RWPE2 (cell line): ENCODE results near the gene DNAJC18.
"Not testable (repeated sequence)": the region's sequence is repeated elsewhere in the genome, so short reads cannot be mapped to it uniquely, and the experiment has no call there.

Experiments used
- ATAC-seq: fragments of 200-7000 bp; cut with Tn5 transposase; 3 replicates; pipeline ENCODE4 v1.9.1; 2021; ENCODE audit warnings: low read depth
- DNase-seq: peaks from one replicate; pipeline ENCODE4 v3.0.0-alpha.2; 2020; ENCODE audit warnings: low spot score
- H3K27ac ChIP-seq: fragments of 450-650 bp; 2 replicates; pipeline ENCODE4 v1.5.1; 2017; ENCODE audit warnings: mild to moderate bottlenecking; ENCODE audit not compliant: poor library complexity, severe bottlenecking
- H3K27me3 ChIP-seq: fragments of 250-450 bp; sonication (Bioruptor Pico); 2 replicates; pipeline ENCODE4 v1.5.1; 2021; ENCODE audit warnings: mild to moderate bottlenecking, moderate library complexity; ENCODE audit not compliant: insufficient read depth, poor library complexity, severe bottlenecking
- H3K36me3 ChIP-seq: fragments of 250-450 bp; sonication (Bioruptor Pico); 2 replicates; pipeline ENCODE4 v1.5.1; 2020; ENCODE audit warnings: low read depth, mild to moderate bottlenecking, moderate library complexity
- H3K4me1 ChIP-seq: fragments of 250-450 bp; sonication (Bioruptor Pico); 2 replicates; pipeline ENCODE4 v1.5.1; 2021; ENCODE audit warnings: mild to moderate bottlenecking, moderate library complexity; ENCODE audit not compliant: insufficient read depth, poor library complexity, severe bottlenecking
- H3K4me3 ChIP-seq: fragments of 250-450 bp; sonication (Bioruptor Pico); 2 replicates; pipeline ENCODE4 v1.5.1; 2021; ENCODE audit warnings: mild to moderate bottlenecking, moderate library complexity; ENCODE audit not compliant: severe bottlenecking
- H3K9me3 ChIP-seq: fragments of 250-450 bp; sonication (Bioruptor Pico); 2 replicates; pipeline ENCODE4 v1.5.1; 2021; ENCODE audit warnings: mild to moderate bottlenecking, moderate library complexity; ENCODE audit not compliant: severe bottlenecking
- TF ChIP-seq, protein P1 (sequence below): fragments of 450-650 bp; IDR thresholded peaks from one replicate; pipeline ENCODE4 v1.5.1; 2017; ENCODE audit warnings: mild to moderate bottlenecking, moderate library complexity; ENCODE audit not compliant: poor library complexity, severe bottlenecking

The DNAJC18 gene

DNA sequence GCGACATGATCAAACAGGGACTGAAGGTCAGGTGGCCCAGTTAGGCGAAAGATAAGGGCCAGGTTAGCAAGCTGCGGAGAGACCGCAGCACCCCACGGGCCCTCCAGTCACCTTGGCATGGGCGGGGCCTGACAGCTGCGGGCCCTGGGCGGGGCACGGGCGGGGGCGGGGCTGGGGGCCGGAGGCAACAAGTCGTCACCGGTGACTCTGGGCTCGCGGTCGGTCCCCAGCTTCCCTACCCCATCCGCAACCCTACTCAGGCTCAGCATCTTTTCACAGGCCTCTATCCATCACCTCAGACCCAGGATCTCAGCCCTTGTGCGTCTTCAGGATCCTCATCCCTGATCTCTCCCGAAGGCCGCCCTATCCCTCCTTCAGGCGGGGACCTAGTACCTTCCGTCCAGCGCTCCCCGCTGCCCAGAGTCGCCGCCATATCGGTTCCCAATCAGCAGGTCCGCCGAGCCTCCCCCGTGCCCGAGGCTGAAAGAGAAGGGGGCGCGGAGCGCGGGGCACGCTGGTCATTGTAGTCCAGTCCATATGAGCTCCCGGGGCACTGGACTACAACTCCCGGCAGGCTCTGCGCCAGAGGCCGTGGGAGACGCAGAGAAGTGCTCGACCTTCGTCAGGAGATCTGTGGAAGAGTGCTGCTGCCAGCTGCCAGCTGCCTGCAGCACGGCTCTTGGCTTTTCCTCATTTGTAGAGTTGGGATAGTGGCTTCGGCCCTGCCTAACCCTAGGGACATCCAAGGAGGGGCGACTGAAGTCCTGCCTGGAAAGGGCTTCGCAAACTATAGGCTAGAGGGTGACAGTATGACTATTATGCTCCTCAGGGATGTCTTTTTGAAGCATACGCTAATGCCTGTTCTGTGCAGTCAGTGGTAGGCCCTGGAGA lies at the start of gene DNAJC18:
Gene DNAJC18, minus strand, starts transcription at position 513 of the 891 bp plus-strand sequence. Its CDS starts 80 bp downstream, at position 433.
- H3K4me1 ChIP-seq = peaks cover 11% of the 10 kb centered on the region
- H3K36me3 ChIP-seq = peaks cover 4% of the 10 kb centered on the region; the same call in 1 of the 2 replicates
- TF ChIP-seq, protein P1, sequence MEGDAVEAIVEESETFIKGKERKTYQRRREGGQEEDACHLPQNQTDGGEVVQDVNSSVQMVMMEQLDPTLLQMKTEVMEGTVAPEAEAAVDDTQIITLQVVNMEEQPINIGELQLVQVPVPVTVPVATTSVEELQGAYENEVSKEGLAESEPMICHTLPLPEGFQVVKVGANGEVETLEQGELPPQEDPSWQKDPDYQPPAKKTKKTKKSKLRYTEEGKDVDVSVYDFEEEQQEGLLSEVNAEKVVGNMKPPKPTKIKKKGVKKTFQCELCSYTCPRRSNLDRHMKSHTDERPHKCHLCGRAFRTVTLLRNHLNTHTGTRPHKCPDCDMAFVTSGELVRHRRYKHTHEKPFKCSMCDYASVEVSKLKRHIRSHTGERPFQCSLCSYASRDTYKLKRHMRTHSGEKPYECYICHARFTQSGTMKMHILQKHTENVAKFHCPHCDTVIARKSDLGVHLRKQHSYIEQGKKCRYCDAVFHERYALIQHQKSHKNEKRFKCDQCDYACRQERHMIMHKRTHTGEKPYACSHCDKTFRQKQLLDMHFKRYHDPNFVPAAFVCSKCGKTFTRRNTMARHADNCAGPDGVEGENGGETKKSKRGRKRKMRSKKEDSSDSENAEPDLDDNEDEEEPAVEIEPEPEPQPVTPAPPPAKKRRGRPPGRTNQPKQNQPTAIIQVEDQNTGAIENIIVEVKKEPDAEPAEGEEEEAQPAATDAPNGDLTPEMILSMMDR = no peak
- H3K9me3 ChIP-seq = no peaks in the 10 kb centered on the region
- H3K27ac ChIP-seq = peak within 1 kb of the TSS; percentile 39
- peak; percentile 92 for ATAC-seq
- DNase-seq = peak; percentile 94
- H3K4me3 ChIP-seq = peak within 1 kb of the TSS; percentile 93
- no peaks in the 10 kb centered on the region for H3K27me3 ChIP-seq

GRCh38 chr5:139488260-139488659 lies 48.9 kb upstream of the DNAJC18 start:
- no peak overlapping the region for H3K27ac ChIP-seq
- no peak for ATAC-seq
- DNase-seq = no peak
- TF ChIP-seq, protein P1 = no peak
- H3K36me3 ChIP-seq = no peaks in the 10 kb centered on the region
- H3K27me3 ChIP-seq = no peaks in the 10 kb centered on the region
- H3K9me3 ChIP-seq = no peaks in the 10 kb centered on the region
- H3K4me3 ChIP-seq = no peak overlapping the region
- peaks cover under 1% of the 10 kb centered on the region for H3K4me1 ChIP-seq

- peaks cover 18% of the 10 kb centered on the region for H3K4me1 ChIP-seq
- no peaks in the 10 kb centered on the region for H3K9me3 ChIP-seq
- no peaks in the 10 kb centered on the region for H3K36me3 ChIP-seq
- no peaks in the 10 kb centered on the region for H3K27me3 ChIP-seq
- no peak overlapping the region for H3K27ac ChIP-seq
- TF ChIP-seq, protein P1 = no peak
- no peak for DNase-seq
- H3K4me3 ChIP-seq = no peak overlapping the region
- no peak for ATAC-seq
These were observed 46.9 kb upstream of the DNAJC18 start for GRCh38 chr5:139486201-139486600.

GRCh38 chr5:139482890-139483208 lies 43.5 kb upstream of the DNAJC18 start:
- not testable (repeated sequence) for DNase-seq, H3K27me3 ChIP-seq, ATAC-seq, H3K4me3 ChIP-seq, H3K9me3 ChIP-seq
- H3K36me3 ChIP-seq = peaks cover 15% of the 10 kb centered on the region
- H3K4me1 ChIP-seq = peaks cover 23% of the 10 kb centered on the region
- H3K27ac ChIP-seq = peak overlapping the region; percentile 93

DNA sequence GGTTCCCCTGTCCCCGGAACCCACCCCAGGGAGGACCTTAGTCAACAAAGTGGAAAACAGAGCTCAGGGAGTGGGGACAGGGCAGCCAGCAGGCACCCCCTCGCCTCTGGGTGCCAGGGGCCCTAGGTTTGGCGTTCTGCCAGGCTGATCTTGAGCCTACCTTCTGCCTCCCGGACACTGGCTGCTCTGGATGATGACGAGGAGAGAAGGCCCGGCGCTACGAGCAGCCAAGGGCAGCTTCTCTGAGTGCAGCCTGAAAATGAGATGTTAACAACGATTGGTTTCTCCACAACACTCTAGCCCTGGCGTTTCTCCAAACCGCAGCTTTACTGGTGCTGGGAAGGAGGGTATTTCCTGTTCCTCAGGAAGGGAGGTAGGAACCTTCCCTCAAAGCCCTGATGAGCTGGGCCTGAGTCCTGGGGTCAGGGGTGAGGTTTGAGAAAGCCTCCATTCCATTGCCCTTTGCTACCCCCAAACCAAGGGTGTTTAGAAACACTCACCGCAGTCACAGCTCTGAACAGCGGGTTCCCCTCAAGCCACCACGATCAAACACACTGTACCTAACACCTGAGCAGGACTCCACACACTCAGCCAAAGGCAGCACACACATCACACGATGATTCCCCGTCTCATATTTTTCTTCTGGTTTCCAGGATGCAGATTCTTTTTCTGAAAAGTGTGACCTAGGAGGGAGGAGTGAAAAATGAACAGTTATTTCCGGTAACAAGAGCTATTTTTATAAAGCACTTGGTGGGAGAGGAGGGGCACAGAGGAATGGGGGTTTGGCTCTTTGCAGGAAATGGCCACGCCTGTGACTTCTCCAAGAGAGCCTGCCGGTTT lies 42.9 kb upstream of the DNAJC18 start, which contains the start of gene STING1:
Gene STING1, minus strand, starts transcription at position 709 of the 840 bp plus-strand sequence. CDS start 1,054 bp downstream, outside the sequence.
- DNase-seq (peak; percentile 97), ATAC-seq (peak; percentile 86)
- peaks cover 15% of the 10 kb centered on the region for H3K36me3 ChIP-seq
- no peaks in the 10 kb centered on the region for H3K27me3 ChIP-seq
- peak within 1 kb of the TSS; percentile 93 for H3K27ac ChIP-seq
- peaks cover 23% of the 10 kb centered on the region for H3K4me1 ChIP-seq
- peak within 1 kb of the TSS; percentile 28 for H3K4me3 ChIP-seq
- H3K9me3 ChIP-seq = no peaks in the 10 kb centered on the region
- TF ChIP-seq, protein P1 = peak; percentile 33
